GM19467 (cell line): ENCODE results near the gene CPSF6.
A peak's percentile ranks its signal among the peaks of the same experiment; 100 is the strongest.
"Not testable (repeated sequence)": the region's sequence is repeated elsewhere in the genome, so short reads cannot be mapped to it uniquely, and the experiment has no call there.

ENCODE experiments used
- ATAC-seq: cut with Tn5 transposase; IDR thresholded peaks from one replicate; pipeline ENCODE4 v1.9.1; 2021; ENCODE audit warnings: mild to moderate bottlenecking, moderate library complexity; ENCODE audit not compliant: unreplicated experiment

Gene CPSF6

GRCh38 chr12:69239352-69239921, at the start of gene CPSF6:
TSS of gene CPSF6 (plus strand) at chr12:69239569. CDS start at chr12:69239647, 78 bp downstream.
- peak; percentile 91 for ATAC-seq

- ATAC-seq = no peak
Observed at GRCh38 chr12:69196302-69197288, 42.8 kb upstream of the CPSF6 start.

GRCh38 chr12:69199976-69200375, 39.4 kb upstream of the CPSF6 start:
- ATAC-seq = not testable (repeated sequence)

GRCh38 chr12:69204191-69204590, 35.2 kb upstream of the CPSF6 start:
- no peak for ATAC-seq

- no peak for ATAC-seq
Observed at GRCh38 chr12:69210661-69211060, 28.7 kb upstream of the CPSF6 start.

GRCh38 chr12:69211160-69211559, 28.2 kb upstream of the CPSF6 start:
- ATAC-seq = no peak

GRCh38 chr12:69214169-69214568, 25.2 kb upstream of the CPSF6 start:
- ATAC-seq = no peak

- no peak for ATAC-seq
Observed at GRCh38 chr12:69225251-69225910, 14.0 kb upstream of the CPSF6 start.

GRCh38 chr12:69231479-69231878, 7.9 kb upstream of the CPSF6 start:
- no peak for ATAC-seq

- ATAC-seq = no peak
Observed at GRCh38 chr12:69238589-69239351, 599 bp upstream of the CPSF6 start.

GRCh38 chr12:69239922-69240630, 707 bp downstream of the CPSF6 start:
- ATAC-seq = peak; percentile 23

- no peak for ATAC-seq
Observed at GRCh38 chr12:69240631-69240995, 1.2 kb downstream of the CPSF6 start.

GRCh38 chr12:69241438-69242092, 2.2 kb downstream of the CPSF6 start:
- ATAC-seq = no peak

GRCh38 chr12:69243099-69244084, 4.0 kb downstream of the CPSF6 start:
- ATAC-seq = peak; percentile 32

GRCh38 chr12:69247268-69248018, 8.1 kb downstream of the CPSF6 start:
- ATAC-seq = no peak

- ATAC-seq = no peak
Observed at GRCh38 chr12:69252033-69252432, 12.7 kb downstream of the CPSF6 start.

- ATAC-seq = peak; percentile 69
Observed at GRCh38 chr12:69254046-69254445, 14.7 kb downstream of the CPSF6 start.

GRCh38 chr12:69254862-69255261, 15.5 kb downstream of the CPSF6 start:
- ATAC-seq = no peak
